ENCODE measurements around the gene NPEPPS. TPM values are rescaled to one million over a fixed set of nuclear protein-coding genes. Genes with fewer than 3 reads are reported as not detected.

The NPEPPS gene
- polyA plus RNA-seq, 2 donors: 110 to 115 TPM

- H3K27ac ChIP-seq (ENCODE audit: low read depth in 2 of 2, low read length in 1 of 2): no peak overlapping the region
- WGBS, 2 donors: 41 to 59% methylated on average over 1 of the region's 1 CpG
Observed at GRCh38 chr17:47605011-47605410, 74.1 kb downstream of the NPEPPS start.

GRCh38 chr17:47607481-47607880 is 76.6 kb downstream of the NPEPPS start:
- 90 to 95% methylated on average over 3 of the region's 3 CpGs for WGBS, 2 donors
- Histone ChIP-seq H3K4me3 (ENCODE audit: low read depth in 1 of 2, low read length in 2 of 2) (no peak overlapping the region), H3K27me3 (ENCODE audit: control insufficient read depth in 1 of 2, insufficient read depth in 2 of 2, low read length in 2 of 2) (no peaks in the 10 kb centered on the region), H3K27ac (ENCODE audit: low read depth in 2 of 2, low read length in 1 of 2) (no peak overlapping the region), H3K4me1 (ENCODE audit: control insufficient read depth in 2 of 2, insufficient read depth in 2 of 2, low read length in 1 of 2) (no peaks in the 10 kb centered on the region), H3K36me3 (ENCODE audit: control insufficient read depth in 2 of 2, insufficient read depth in 2 of 2, low read length in 1 of 2) (peaks cover 0 to 8% of the 10 kb centered on the region in 2 donors), H3K9me3 (ENCODE audit: control insufficient read depth in 2 of 2, insufficient read depth in 1 of 2, low read depth in 1 of 2, low read length in 1 of 2) (no peaks in the 10 kb centered on the region)

More at GRCh38 chr17:47605011-47605410, 74.1 kb downstream of the NPEPPS start:
- Histone ChIP-seq H3K4me3 (ENCODE audit: low read depth in 1 of 2, low read length in 2 of 2) (no peak overlapping the region), H3K36me3 (ENCODE audit: control insufficient read depth in 2 of 2, insufficient read depth in 2 of 2, low read length in 1 of 2) (peaks cover 6 to 14% of the 10 kb centered on the region in 2 donors), H3K4me1 (ENCODE audit: control insufficient read depth in 2 of 2, insufficient read depth in 2 of 2, low read length in 1 of 2) (no peaks in the 10 kb centered on the region), H3K27me3 (ENCODE audit: control insufficient read depth in 1 of 2, insufficient read depth in 2 of 2, low read length in 2 of 2) (no peaks in the 10 kb centered on the region), H3K9me3 (ENCODE audit: control insufficient read depth in 2 of 2, insufficient read depth in 1 of 2, low read depth in 1 of 2, low read length in 1 of 2) (no peaks in the 10 kb centered on the region)

- Histone ChIP-seq H3K27ac (ENCODE audit: low read depth in 2 of 2, low read length in 1 of 2) (no peak overlapping the region), H3K36me3 (ENCODE audit: control insufficient read depth in 2 of 2, insufficient read depth in 2 of 2, low read length in 1 of 2) (peaks cover 2 to 11% of the 10 kb centered on the region in 2 donors)
- WGBS, 2 donors: 81 to 86% methylated on average over 5 of the region's 5 CpGs
Observed at GRCh38 chr17:47611372-47612350, 80.8 kb downstream of the NPEPPS start.

GRCh38 chr17:47615766-47616424 is 85.0 kb downstream of the NPEPPS start:
- Histone ChIP-seq H3K36me3 (ENCODE audit: control insufficient read depth in 2 of 2, insufficient read depth in 2 of 2, low read length in 1 of 2) (peaks cover 2 to 11% of the 10 kb centered on the region in 2 donors), H3K27ac (ENCODE audit: low read depth in 2 of 2, low read length in 1 of 2) (no peak overlapping the region), H3K4me3 (ENCODE audit: low read depth in 1 of 2, low read length in 2 of 2) (no peak overlapping the region), H3K4me1 (ENCODE audit: control insufficient read depth in 2 of 2, insufficient read depth in 2 of 2, low read length in 1 of 2) (no peaks in the 10 kb centered on the region), H3K9me3 (ENCODE audit: control insufficient read depth in 2 of 2, insufficient read depth in 1 of 2, low read depth in 1 of 2, low read length in 1 of 2) (no peaks in the 10 kb centered on the region), H3K27me3 (ENCODE audit: control insufficient read depth in 1 of 2, insufficient read depth in 2 of 2, low read length in 2 of 2) (no peaks in the 10 kb centered on the region)
- whole genome bisulfite sequencing, 2 donors: 71 to 74% methylated on average over 8 of the region's 8 CpGs

More at GRCh38 chr17:47611372-47612350, 80.8 kb downstream of the NPEPPS start:
- no peak overlapping the region for H3K4me3 ChIP-seq (ENCODE audit: low read depth in 1 of 2, low read length in 2 of 2)
- no peaks in the 10 kb centered on the region for H3K9me3 ChIP-seq (ENCODE audit: control insufficient read depth in 2 of 2, insufficient read depth in 1 of 2, low read depth in 1 of 2, low read length in 1 of 2)
- no peaks in the 10 kb centered on the region for H3K27me3 ChIP-seq (ENCODE audit: control insufficient read depth in 1 of 2, insufficient read depth in 2 of 2, low read length in 2 of 2)
- H3K4me1 ChIP-seq (ENCODE audit: control insufficient read depth in 2 of 2, insufficient read depth in 2 of 2, low read length in 1 of 2): no peaks in the 10 kb centered on the region

- peaks cover 2 to 10% of the 10 kb centered on the region in 2 donors for H3K36me3 ChIP-seq (ENCODE audit: control insufficient read depth in 2 of 2, insufficient read depth in 2 of 2, low read length in 1 of 2)
Observed at GRCh38 chr17:47618410-47618809, 87.5 kb downstream of the NPEPPS start.

GRCh38 chr17:47620503-47621245 is 89.8 kb downstream of the NPEPPS start:
- Histone ChIP-seq H3K4me3 (ENCODE audit: low read depth in 1 of 2, low read length in 2 of 2) (no peak overlapping the region), H3K27me3 (ENCODE audit: control insufficient read depth in 1 of 2, insufficient read depth in 2 of 2, low read length in 2 of 2) (no peaks in the 10 kb centered on the region), H3K27ac (ENCODE audit: low read depth in 2 of 2, low read length in 1 of 2) (peak overlapping the region in 1 of 2 donors; percentile 11), H3K9me3 (ENCODE audit: control insufficient read depth in 2 of 2, insufficient read depth in 1 of 2, low read depth in 1 of 2, low read length in 1 of 2) (no peaks in the 10 kb centered on the region), H3K36me3 (ENCODE audit: control insufficient read depth in 2 of 2, insufficient read depth in 2 of 2, low read length in 1 of 2) (peaks cover 0 to 12% of the 10 kb centered on the region in 2 donors), H3K4me1 (ENCODE audit: control insufficient read depth in 2 of 2, insufficient read depth in 2 of 2, low read length in 1 of 2) (no peaks in the 10 kb centered on the region)
- 51 to 56% methylated on average over 3 of the region's 3 CpGs for WGBS, 2 donors

More at GRCh38 chr17:47618410-47618809, 87.5 kb downstream of the NPEPPS start:
- WGBS, 2 donors: 67 to 70% methylated on average over 4 of the region's 4 CpGs
- Histone ChIP-seq H3K27ac (ENCODE audit: low read depth in 2 of 2, low read length in 1 of 2) (no peak overlapping the region), H3K4me1 (ENCODE audit: control insufficient read depth in 2 of 2, insufficient read depth in 2 of 2, low read length in 1 of 2) (no peaks in the 10 kb centered on the region), H3K27me3 (ENCODE audit: control insufficient read depth in 1 of 2, insufficient read depth in 2 of 2, low read length in 2 of 2) (no peaks in the 10 kb centered on the region), H3K9me3 (ENCODE audit: control insufficient read depth in 2 of 2, insufficient read depth in 1 of 2, low read depth in 1 of 2, low read length in 1 of 2) (no peaks in the 10 kb centered on the region), H3K4me3 (ENCODE audit: low read depth in 1 of 2, low read length in 2 of 2) (no peak overlapping the region)

GRCh38 chr17:47621293-47622179 is 90.6 kb downstream of the NPEPPS start:
- Histone ChIP-seq H3K4me1 (ENCODE audit: control insufficient read depth in 2 of 2, insufficient read depth in 2 of 2, low read length in 1 of 2) (no peaks in the 10 kb centered on the region), H3K27me3 (ENCODE audit: control insufficient read depth in 1 of 2, insufficient read depth in 2 of 2, low read length in 2 of 2) (no peaks in the 10 kb centered on the region), H3K9me3 (ENCODE audit: control insufficient read depth in 2 of 2, insufficient read depth in 1 of 2, low read depth in 1 of 2, low read length in 1 of 2) (no peaks in the 10 kb centered on the region), H3K4me3 (ENCODE audit: low read depth in 1 of 2, low read length in 2 of 2) (no peak overlapping the region), H3K36me3 (ENCODE audit: control insufficient read depth in 2 of 2, insufficient read depth in 2 of 2, low read length in 1 of 2) (peaks cover 0 to 9% of the 10 kb centered on the region in 2 donors), H3K27ac (ENCODE audit: low read depth in 2 of 2, low read length in 1 of 2) (peak overlapping the region in 1 of 2 donors; percentile 78)
- WGBS, 2 donors: 37 to 55% methylated on average over 9 of the region's 9 CpGs

GRCh38 chr17:47622180-47622549 is 91.3 kb downstream of the NPEPPS start:
- 55 to 61% methylated on average over 2 of the region's 2 CpGs for WGBS, 2 donors
- no peak overlapping the region for H3K4me3 ChIP-seq (ENCODE audit: low read depth in 1 of 2, low read length in 2 of 2)
- H3K36me3 ChIP-seq (ENCODE audit: control insufficient read depth in 2 of 2, insufficient read depth in 2 of 2, low read length in 1 of 2): peaks cover 0 to 9% of the 10 kb centered on the region in 2 donors
- no peak overlapping the region for H3K27ac ChIP-seq (ENCODE audit: low read depth in 2 of 2, low read length in 1 of 2)
- H3K4me1 ChIP-seq (ENCODE audit: control insufficient read depth in 2 of 2, insufficient read depth in 2 of 2, low read length in 1 of 2): no peaks in the 10 kb centered on the region
- no peaks in the 10 kb centered on the region for H3K9me3 ChIP-seq (ENCODE audit: control insufficient read depth in 2 of 2, insufficient read depth in 1 of 2, low read depth in 1 of 2, low read length in 1 of 2)
- no peaks in the 10 kb centered on the region for H3K27me3 ChIP-seq (ENCODE audit: control insufficient read depth in 1 of 2, insufficient read depth in 2 of 2, low read length in 2 of 2)
